GM12891 (cell line): ENCODE results near the gene GGT7.

Experiments
- PAX5 ChIP-seq: IDR thresholded peaks from 2 replicates; pipeline ENCODE4 v1.6.1; 2011; ENCODE audit warnings: low read length, moderate library complexity, mild to moderate bottlenecking; ENCODE audit not compliant: insufficient read depth, severe bottlenecking
- POLR2A ChIP-seq: IDR thresholded peaks from 2 replicates; pipeline ENCODE4 v1.6.1; 2011; ENCODE audit warnings: low read depth, low read length, control low read depth
- POLR2AphosphoS5 ChIP-seq: IDR thresholded peaks from 2 replicates; pipeline ENCODE4 v1.6.1; 2011; ENCODE audit warnings: low read depth, low read length, control low read depth
- POU2F2 ChIP-seq: IDR thresholded peaks from 2 replicates; pipeline ENCODE4 v1.6.1; 2011; ENCODE audit warnings: low read depth, mild to moderate bottlenecking, control low read depth, low read length, moderate library complexity
- SPI1 ChIP-seq: IDR thresholded peaks from 2 replicates; pipeline ENCODE4 v1.6.1; 2011; ENCODE audit warnings: low read depth, low read length, control low read depth
- TAF1 ChIP-seq: IDR thresholded peaks from 2 replicates; pipeline ENCODE4 v1.6.1; 2011; ENCODE audit warnings: low read depth, low read length, control low read depth

GRCh38 chr20:34921436-34921835, 48.8 kb upstream of the GGT7 start:
- TF ChIP-seq POLR2AphosphoS5 (no peak), POLR2A (no peak), POU2F2 (no peak), SPI1 (no peak), TAF1 (no peak), PAX5 (no peak)
